ENCODE data around the gene POLDIP2.

POLDIP2 gene

DNA sequence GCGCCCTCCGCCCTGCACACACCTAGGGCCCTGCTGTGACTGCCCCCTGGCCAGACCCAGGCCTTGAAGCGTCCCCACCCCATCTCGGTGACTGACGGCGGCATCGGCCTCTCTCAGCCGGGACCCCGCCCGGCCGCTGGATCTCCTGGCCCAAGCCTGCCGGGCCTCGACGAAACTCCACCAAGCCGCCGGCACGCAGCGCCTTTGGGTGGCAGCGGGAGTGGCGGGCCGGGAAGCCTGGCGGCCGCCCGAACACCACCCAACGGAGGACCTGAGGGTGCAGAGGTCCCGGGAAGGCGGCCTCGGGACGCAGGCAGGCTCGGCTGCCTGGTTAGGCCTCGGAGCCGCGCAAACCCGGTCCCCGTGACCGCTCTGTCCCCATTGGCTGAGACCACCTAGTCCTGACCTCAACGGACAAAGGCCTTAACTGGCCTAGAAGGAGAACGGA, 50.3 kb downstream of the POLDIP2 start:
- no peak for DNase-seq

DNA sequence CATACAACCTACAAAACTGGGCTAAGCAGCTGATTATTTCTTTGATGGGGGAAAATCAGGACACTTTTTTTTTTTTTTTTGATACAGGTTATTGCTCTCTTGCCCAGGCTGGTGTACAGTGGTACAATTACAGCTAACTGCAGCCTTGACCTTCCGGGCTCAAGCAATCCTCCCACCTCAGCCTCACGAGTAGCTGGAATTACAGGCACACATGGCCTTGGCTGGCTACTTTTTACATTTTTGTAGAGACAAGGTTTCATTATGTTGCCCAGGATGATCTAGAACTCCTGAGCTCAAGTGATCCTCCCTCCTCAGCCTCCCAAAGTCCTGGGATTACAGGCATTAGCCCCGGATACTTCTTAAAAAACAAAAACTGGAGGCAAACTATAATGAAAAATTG, 58.9 kb downstream of the POLDIP2 start:
- no peak for DNase-seq
